GM12875 (cell line): ENCODE data around the gene PHLDB1.

Source experiments
- H3K4me3 ChIP-seq: one replicate; pipeline ENCODE4 v1.5.1; 2011; ENCODE audit warnings: low read depth, low read length, control low read depth
- CTCF ChIP-seq: IDR thresholded peaks from 2 replicates; pipeline ENCODE4 v1.5.1; 2011; ENCODE audit warnings: low read depth, mild to moderate bottlenecking, control low read depth, inconsistent platforms, low read length, moderate library complexity, borderline replicate concordance; ENCODE audit not compliant: insufficient read depth

PHLDB1 gene

DNA sequence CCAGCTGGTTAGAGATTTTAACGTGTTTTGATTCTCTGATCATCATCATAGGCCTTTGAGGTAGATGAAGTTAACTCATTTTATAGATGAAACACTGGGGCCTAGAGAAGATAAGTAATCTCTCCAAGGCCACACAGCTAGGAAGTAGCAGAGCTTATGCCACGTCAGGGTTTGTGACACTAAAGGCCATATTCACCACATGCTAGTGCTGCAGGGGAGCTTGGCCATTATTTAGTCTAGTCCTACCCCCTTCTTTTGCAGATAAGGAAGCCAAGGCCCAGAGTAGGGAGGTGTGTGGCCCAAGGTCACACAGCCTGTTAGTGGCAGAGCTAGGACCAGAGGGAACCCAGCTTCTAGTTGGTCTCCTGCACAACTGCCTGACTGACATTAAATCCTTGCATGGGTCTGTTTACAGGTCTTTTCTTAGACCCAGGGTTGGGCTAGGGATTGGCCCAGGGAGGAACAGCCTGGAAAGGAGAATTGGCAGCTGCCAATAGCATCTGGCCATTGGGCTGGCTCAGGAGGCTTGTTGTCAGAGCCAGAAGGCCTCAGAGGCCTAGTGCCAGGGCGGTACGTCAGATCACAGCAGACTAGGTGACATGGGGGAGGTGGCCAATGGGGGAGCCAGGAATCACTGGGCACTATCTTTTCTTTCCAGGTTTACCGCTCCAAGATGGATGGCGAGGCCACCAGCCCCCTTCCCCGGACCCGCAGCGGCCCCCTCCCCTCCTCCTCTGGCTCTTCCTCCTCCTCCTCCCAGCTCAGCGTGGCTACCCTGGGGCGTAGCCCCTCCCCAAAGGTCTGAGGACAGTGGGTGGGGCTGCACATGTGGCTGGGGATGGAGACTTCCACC, 36.0 kb downstream of the PHLDB1 start:
- H3K4me3 ChIP-seq = no peak overlapping the region
- TF ChIP-seq CTCF = no peak

DNA sequence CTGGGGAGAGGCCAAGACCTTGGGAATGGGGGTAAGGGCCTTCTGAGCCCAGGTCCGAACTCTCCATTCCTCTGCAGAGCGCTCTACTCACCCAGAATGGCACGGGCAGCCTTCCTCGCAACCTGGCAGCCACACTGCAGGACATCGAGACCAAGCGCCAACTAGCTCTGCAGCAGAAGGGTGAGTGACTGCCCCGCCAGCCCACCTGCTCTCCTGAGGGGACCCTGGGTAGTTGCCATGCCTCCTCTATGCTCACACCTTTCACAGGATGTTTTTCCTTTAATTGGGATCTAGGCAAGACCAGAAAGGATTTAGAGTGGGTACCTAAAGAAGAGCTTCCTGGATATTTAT, 36.6 kb downstream of the PHLDB1 start:
- H3K4me3 ChIP-seq = no peak overlapping the region
- no peak for TF ChIP-seq CTCF

DNA sequence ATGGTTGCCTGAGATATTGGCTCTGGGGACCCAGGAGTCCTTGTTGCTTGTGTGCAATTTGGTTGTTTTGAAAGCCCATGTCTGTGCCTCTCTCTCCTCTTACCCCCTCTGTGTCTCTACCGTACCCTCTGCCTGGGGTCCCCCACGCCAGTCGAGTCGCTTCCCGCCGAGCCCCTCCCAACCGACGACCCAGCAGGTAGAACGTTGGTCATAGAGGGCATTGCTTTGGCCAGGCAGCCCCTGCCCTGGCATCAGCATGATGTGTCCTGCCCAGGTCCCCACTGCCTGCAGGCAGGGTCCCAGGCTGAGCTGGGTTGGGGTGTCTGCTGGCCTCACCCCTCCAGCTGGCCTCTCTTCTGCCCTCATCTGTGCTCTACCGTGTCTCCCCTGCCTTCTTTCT, 37.1 kb downstream of the PHLDB1 start:
- TF ChIP-seq CTCF = no peak
- no peak overlapping the region for H3K4me3 ChIP-seq

- no peak overlapping the region for H3K4me3 ChIP-seq
- no peak for TF ChIP-seq CTCF
These were observed 37.8 kb downstream of the PHLDB1 start for GRCh38 chr11:118645066-118645715.

DNA sequence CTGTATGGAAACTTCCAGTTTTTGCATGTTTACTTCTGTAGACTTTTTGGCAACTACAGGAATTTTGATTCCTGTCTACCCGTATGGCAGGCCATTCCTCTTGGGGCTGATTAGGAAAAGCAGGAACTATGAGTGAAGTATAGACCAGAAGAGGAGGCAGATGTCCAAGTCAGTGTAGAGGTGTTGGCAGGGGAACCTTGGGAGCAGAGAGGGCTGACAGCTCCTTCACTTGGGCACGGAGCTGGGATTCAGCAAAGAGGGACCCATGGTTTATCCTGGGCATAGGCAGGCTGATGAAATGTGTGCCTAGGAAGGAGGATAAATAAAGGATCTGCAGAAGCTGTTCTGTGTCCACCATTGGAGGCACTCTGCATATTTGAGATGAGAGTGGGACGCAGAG, 39.0 kb downstream of the PHLDB1 start:
- TF ChIP-seq CTCF = no peak
- H3K4me3 ChIP-seq = no peak overlapping the region

DNA sequence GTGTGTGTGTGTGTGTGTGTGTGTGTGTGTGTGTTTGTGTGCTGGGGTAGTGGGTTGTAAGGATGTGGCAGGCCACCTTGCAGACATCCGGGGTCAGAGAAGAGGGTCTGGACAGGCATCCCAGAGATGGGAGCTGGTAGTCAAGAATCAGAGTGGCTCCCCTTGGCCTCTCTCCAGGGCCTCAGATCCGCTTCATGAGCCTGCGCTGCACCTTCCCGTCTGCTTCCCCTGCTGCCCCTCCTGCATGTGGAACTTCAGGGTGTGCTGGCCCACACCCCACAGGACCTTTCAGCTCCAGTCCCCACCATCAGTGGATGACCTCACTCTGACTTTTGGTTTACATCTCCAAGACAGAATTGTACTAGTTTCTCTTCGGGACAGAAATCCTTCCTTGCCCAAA, 40.9 kb downstream of the PHLDB1 start:
- H3K4me3 ChIP-seq = no peak overlapping the region
- TF ChIP-seq CTCF = no peak

- no peak for TF ChIP-seq CTCF
- H3K4me3 ChIP-seq = no peak overlapping the region
These were observed 42.5 kb downstream of the PHLDB1 start for GRCh38 chr11:118649941-118650340.
